HUES64 (cell line): ENCODE data around the gene KLK13.

Source experiments
- H3K27ac ChIP-seq: 2 replicates; pipeline ENCODE4 v1.7.0; 2013; ENCODE audit warnings: low read depth, low read length, inconsistent platforms
- H3K27me3 ChIP-seq: 2 replicates; pipeline ENCODE4 v1.6.1; 2013; ENCODE audit warnings: mild to moderate bottlenecking, low read length; ENCODE audit not compliant: insufficient read depth
- H3K36me3 ChIP-seq: 2 replicates; pipeline ENCODE4 v1.6.1; 2013; ENCODE audit warnings: mild to moderate bottlenecking, low read length; ENCODE audit not compliant: insufficient read depth
- H3K4me1 ChIP-seq: 2 replicates; pipeline ENCODE4 v1.6.1; 2013; ENCODE audit warnings: mild to moderate bottlenecking, low read length, moderate library complexity; ENCODE audit not compliant: insufficient read depth
- H3K4me3 ChIP-seq: 2 replicates; pipeline ENCODE4 v1.5.1; 2013; ENCODE audit warnings: mild to moderate bottlenecking, low read length, moderate library complexity
- H3K9ac ChIP-seq: 2 replicates; pipeline ENCODE4 v1.6.1; 2013; ENCODE audit warnings: mild to moderate bottlenecking, low read depth, low read length
- H3K9me3 ChIP-seq: 2 replicates; pipeline ENCODE4 v1.6.1; 2013; ENCODE audit warnings: low read depth, low read length; ENCODE audit not compliant: insufficient read depth
- WGBS: fragments of 150-250, 120-280 bp; methylation state at CpG from one replicate; pipeline ENCODE4 v1.1.7; 2013; ENCODE audit warnings: missing lambda C conversion rate; 5-methylcytosine and 5-hydroxymethylcytosine counted together

The KLK13 gene

DNA sequence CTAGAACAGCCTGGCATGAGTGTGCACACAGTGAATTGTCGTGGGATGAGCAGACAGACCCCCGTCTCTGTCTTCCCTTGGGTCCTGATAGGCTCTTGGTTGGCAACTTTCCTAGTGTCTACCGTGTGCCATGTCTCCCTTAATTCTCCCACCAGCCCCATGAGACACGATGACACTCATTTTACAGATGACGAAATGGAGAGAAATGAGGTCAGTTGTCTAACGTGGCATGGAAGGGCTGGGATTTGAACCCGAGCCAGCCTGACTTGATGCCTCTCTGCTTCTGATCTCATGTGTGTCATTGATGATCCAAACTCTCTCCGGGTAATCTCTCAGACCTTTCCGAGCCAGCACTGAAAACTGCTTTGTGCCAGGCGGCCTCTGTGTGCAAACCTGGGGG, 26.2 kb upstream of the KLK13 start:
- no peak overlapping the region for H3K9ac ChIP-seq
- H3K27me3 ChIP-seq: no peaks in the 10 kb centered on the region
- WGBS: 96% methylated on average over 10 of the region's 10 CpGs
- H3K36me3 ChIP-seq: no peaks in the 10 kb centered on the region
- no peaks in the 10 kb centered on the region for H3K9me3 ChIP-seq
- H3K4me1 ChIP-seq: 0 out of 2 replicates have a peak, but pooled peaks cover 7% of the 10 kb centered on the region
- no peak overlapping the region for H3K27ac ChIP-seq
- H3K4me3 ChIP-seq: no peak overlapping the region

- H3K36me3 ChIP-seq: no peaks in the 10 kb centered on the region
- H3K4me1 ChIP-seq: 0 out of 2 replicates have a peak, but pooled peaks cover 7% of the 10 kb centered on the region
- H3K9ac ChIP-seq: no peak overlapping the region
- WGBS: 95% methylated on average over 8 of the region's 8 CpGs
- H3K4me3 ChIP-seq: no peak overlapping the region
- H3K27me3 ChIP-seq: no peaks in the 10 kb centered on the region
- no peaks in the 10 kb centered on the region for H3K9me3 ChIP-seq
- H3K27ac ChIP-seq: no peak overlapping the region
Observed at GRCh38 chr19:51090471-51090870, 25.6 kb upstream of the KLK13 start.

DNA sequence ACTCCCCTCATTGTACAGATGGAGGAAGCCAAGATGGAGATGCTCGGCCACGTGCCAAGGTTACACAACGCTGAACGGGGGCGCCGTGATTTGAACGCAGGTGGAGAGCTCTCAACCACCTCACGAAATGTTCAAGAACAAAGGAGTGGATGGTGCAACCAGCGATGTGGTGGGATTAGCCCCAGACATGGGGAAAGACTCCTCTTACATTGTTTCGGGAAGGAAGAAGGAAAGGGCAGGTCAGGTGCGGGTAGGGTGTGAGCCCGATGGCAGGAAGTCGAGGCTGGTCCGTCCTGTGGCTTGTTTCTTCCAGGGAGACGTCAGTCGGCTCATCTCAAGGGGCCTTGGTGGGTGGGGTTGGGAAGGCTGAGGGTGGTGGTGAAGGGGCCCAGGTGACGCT, 24.9 kb upstream of the KLK13 start:
- 92% methylated on average over 17 of the region's 17 CpGs for WGBS

DNA sequence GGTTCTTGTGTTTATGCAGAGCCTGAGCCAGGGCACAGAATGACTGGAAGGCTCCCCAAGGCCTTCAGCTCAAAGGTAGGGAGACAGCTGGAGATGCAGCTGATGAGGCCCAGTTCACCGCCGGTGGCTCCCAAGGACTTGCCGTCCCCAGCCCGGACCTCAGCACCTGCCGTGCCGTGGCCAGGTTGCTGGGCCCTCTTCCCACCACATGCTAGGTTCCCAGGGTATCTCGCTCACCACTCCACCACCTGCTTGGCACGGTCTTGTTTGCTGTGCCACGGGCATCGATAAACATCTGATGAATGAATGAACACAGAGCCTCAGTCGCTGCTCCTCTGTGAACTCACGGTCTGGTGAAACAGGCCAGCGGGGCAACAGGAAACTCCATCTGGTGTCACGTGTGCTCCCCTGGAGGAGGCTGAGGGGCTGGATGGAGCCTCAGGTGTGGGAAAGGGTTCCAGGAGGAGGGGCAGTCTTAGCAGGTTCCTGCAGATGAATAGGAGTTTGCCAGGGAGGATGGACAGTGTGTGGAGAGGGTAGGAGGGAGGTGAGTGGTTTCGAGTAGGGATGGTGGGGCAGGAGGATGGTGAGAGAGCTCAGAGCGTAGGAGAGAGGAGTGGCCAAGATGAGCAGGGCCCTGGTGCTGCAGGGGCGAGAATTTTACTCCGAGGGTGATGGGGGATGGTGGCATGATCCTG, 21.4 kb upstream of the KLK13 start:
- H3K27ac ChIP-seq: no peak overlapping the region
- H3K9ac ChIP-seq: no peak overlapping the region
- no peak overlapping the region for H3K4me3 ChIP-seq
- no peaks in the 10 kb centered on the region for H3K27me3 ChIP-seq
- H3K9me3 ChIP-seq: no peaks in the 10 kb centered on the region
- H3K36me3 ChIP-seq: no peaks in the 10 kb centered on the region
- WGBS: 86% methylated on average over 18 of the region's 18 CpGs
- 0 out of 2 replicates have a peak, but pooled peaks cover 4% of the 10 kb centered on the region for H3K4me1 ChIP-seq

More for the DNA sequence above, 24.9 kb upstream of the KLK13 start:
- no peaks in the 10 kb centered on the region for H3K9me3 ChIP-seq
- 0 out of 2 replicates have a peak, but pooled peaks cover 7% of the 10 kb centered on the region for H3K4me1 ChIP-seq
- H3K9ac ChIP-seq: no peak overlapping the region
- no peak overlapping the region for H3K4me3 ChIP-seq
- no peak overlapping the region for H3K27ac ChIP-seq
- no peaks in the 10 kb centered on the region for H3K36me3 ChIP-seq
- H3K27me3 ChIP-seq: no peaks in the 10 kb centered on the region

- 86% methylated on average over 7 of the region's 7 CpGs for WGBS
- Histone ChIP-seq H3K4me3 (no peak overlapping the region), H3K9ac (no peak overlapping the region)
Observed at GRCh38 chr19:51084505-51084904, 19.6 kb upstream of the KLK13 start.

GRCh38 chr19:51083783-51084182, 18.9 kb upstream of the KLK13 start:
- H3K4me3 ChIP-seq: no peak overlapping the region
- H3K9me3 ChIP-seq: no peaks in the 10 kb centered on the region
- H3K4me1 ChIP-seq: 0 out of 2 replicates have a peak, but pooled peaks cover 4% of the 10 kb centered on the region
- H3K9ac ChIP-seq: no peak overlapping the region
- no peaks in the 10 kb centered on the region for H3K27me3 ChIP-seq
- WGBS: 85% methylated on average over 12 of the region's 14 CpGs
- no peaks in the 10 kb centered on the region for H3K36me3 ChIP-seq
- no peak overlapping the region for H3K27ac ChIP-seq

More at GRCh38 chr19:51084505-51084904, 19.6 kb upstream of the KLK13 start:
- 0 out of 2 replicates have a peak, but pooled peaks cover 4% of the 10 kb centered on the region for H3K4me1 ChIP-seq
- no peaks in the 10 kb centered on the region for H3K36me3 ChIP-seq
- no peaks in the 10 kb centered on the region for H3K27me3 ChIP-seq
- H3K27ac ChIP-seq: no peak overlapping the region
- no peaks in the 10 kb centered on the region for H3K9me3 ChIP-seq

DNA sequence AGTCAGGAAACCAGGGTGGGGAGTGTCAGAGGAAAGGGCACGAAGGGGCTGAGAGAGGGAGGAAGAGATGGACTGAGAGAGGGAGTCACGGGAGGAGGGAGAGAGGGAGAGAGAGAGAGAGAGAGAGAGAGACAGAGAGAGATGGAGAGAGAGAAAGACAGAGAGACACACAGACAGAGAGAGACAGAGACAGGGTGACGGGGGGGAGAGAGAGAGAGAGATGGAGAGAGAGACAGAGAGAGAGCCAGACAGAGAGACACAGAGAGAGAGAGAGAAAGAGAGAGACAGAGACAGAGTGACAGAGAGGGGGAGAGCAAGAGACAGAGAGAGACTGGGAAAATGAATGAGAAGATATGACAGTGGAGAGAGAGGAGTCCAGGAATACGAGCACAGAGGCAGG, 18.3 kb upstream of the KLK13 start:
- Histone ChIP-seq H3K9ac (no peak overlapping the region), H3K27ac (no peak overlapping the region), H3K27me3 (no peaks in the 10 kb centered on the region), H3K36me3 (no peaks in the 10 kb centered on the region), H3K4me3 (no peak overlapping the region), H3K9me3 (no peaks in the 10 kb centered on the region), H3K4me1 (0 out of 2 replicates have a peak, but pooled peaks cover 4% of the 10 kb centered on the region)
- 73% methylated on average over 4 of the region's 4 CpGs for WGBS

- no peaks in the 10 kb centered on the region for H3K27me3 ChIP-seq
- no peaks in the 10 kb centered on the region for H3K9me3 ChIP-seq
- 0 out of 2 replicates have a peak, but pooled peaks cover 4% of the 10 kb centered on the region for H3K4me1 ChIP-seq
- no peak within 1 kb of the TSS for H3K4me3 ChIP-seq
- H3K9ac ChIP-seq: no peak within 1 kb of the TSS
- no peaks in the 10 kb centered on the region for H3K36me3 ChIP-seq
- 42% methylated on average over 7 of the region's 7 CpGs for WGBS
- H3K27ac ChIP-seq: no peak within 1 kb of the TSS
Observed at GRCh38 chr19:51082611-51083010, 17.7 kb upstream of the KLK13 start, which contains the start of gene KLK14. TSS of gene KLK14 (minus strand) at chr19:51082887. CDS start at chr19:51082614, 273 bp downstream.

- WGBS: 95% methylated on average over 14 of the region's 14 CpGs
- no peaks in the 10 kb centered on the region for H3K9me3 ChIP-seq
- no peaks in the 10 kb centered on the region for H3K27me3 ChIP-seq
- no peak overlapping the region for H3K27ac ChIP-seq
- no peak overlapping the region for H3K4me3 ChIP-seq
- H3K4me1 ChIP-seq: 0 out of 2 replicates have a peak, but pooled peaks cover 4% of the 10 kb centered on the region
- no peak overlapping the region for H3K9ac ChIP-seq
- H3K36me3 ChIP-seq: no peaks in the 10 kb centered on the region
Observed at GRCh38 chr19:51081476-51081875, 16.6 kb upstream of the KLK13 start.

DNA sequence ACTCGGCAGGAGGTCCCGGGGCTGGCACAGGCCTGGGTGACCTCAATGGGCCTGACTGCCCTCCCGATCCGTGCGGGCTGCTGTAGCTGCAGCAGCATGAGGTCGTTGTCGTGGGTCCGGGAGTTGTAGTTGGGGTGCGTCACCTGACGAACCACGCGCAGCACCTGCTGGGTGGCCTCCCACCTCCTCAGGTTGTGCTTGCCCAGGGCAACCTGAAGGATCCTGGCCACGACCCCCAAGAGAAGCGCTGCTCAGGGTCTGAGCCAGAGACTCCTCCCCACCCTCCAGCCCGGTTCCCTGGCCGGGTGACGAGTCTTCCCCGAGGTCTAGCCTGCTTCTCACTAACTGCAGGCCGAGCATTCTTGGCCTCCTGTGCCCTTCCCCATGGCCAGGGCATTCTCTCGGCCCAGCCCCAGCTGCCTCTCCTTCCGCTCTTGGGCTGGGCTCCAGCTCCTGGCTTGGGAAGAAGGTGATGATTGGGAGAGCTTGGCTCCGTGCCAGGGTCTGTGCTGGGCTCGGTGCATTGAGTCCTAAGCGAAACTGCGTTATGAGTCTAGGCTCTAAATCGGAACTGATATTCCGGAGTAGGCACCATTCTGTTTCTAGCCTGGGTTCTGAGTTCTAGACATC, 14.7 kb upstream of the KLK13 start:
- H3K9me3 ChIP-seq: no peaks in the 10 kb centered on the region
- 93% methylated on average over 27 of the region's 27 CpGs for WGBS

GRCh38 chr19:51078731-51079130, 13.8 kb upstream of the KLK13 start:
- H3K4me3 ChIP-seq: no peak overlapping the region

More for the DNA sequence above, 14.7 kb upstream of the KLK13 start:
- no peaks in the 10 kb centered on the region for H3K36me3 ChIP-seq
- no peaks in the 10 kb centered on the region for H3K4me1 ChIP-seq
- no peak overlapping the region for H3K27ac ChIP-seq
- H3K27me3 ChIP-seq: no peaks in the 10 kb centered on the region
- no peak overlapping the region for H3K9ac ChIP-seq
- H3K4me3 ChIP-seq: no peak overlapping the region

More at GRCh38 chr19:51078731-51079130, 13.8 kb upstream of the KLK13 start:
- no peak overlapping the region for H3K27ac ChIP-seq
- no peaks in the 10 kb centered on the region for H3K27me3 ChIP-seq
- H3K9ac ChIP-seq: no peak overlapping the region
- WGBS: 90% methylated on average over 6 of the region's 6 CpGs
- H3K9me3 ChIP-seq: peaks cover 5% of the 10 kb centered on the region
- no peaks in the 10 kb centered on the region for H3K36me3 ChIP-seq
- no peaks in the 10 kb centered on the region for H3K4me1 ChIP-seq
